Measurements from ENCODE around the gene CFAP68.
"Not testable (repeated sequence)": the region's sequence is repeated elsewhere in the genome, so short reads cannot be mapped to it uniquely, and the experiment has no call there.

The CFAP68 gene

GRCh38 chr11:111860257-111860656 lies 19.1 kb upstream of the CFAP68 start:
- in situ Hi-C loops (cut with MboI; ENCODE audit: low sequenced_read_pairs), result no loop called here

GRCh38 chr11:111870113-111870512 lies 9.2 kb upstream of the CFAP68 start:
- in situ Hi-C loops (cut with MboI; ENCODE audit: low sequenced_read_pairs), result no loop called here

GRCh38 chr11:111870522-111870885 lies 8.8 kb upstream of the CFAP68 start:
- in situ Hi-C loops (cut with MboI; ENCODE audit: low sequenced_read_pairs), result no loop called here

DNA sequence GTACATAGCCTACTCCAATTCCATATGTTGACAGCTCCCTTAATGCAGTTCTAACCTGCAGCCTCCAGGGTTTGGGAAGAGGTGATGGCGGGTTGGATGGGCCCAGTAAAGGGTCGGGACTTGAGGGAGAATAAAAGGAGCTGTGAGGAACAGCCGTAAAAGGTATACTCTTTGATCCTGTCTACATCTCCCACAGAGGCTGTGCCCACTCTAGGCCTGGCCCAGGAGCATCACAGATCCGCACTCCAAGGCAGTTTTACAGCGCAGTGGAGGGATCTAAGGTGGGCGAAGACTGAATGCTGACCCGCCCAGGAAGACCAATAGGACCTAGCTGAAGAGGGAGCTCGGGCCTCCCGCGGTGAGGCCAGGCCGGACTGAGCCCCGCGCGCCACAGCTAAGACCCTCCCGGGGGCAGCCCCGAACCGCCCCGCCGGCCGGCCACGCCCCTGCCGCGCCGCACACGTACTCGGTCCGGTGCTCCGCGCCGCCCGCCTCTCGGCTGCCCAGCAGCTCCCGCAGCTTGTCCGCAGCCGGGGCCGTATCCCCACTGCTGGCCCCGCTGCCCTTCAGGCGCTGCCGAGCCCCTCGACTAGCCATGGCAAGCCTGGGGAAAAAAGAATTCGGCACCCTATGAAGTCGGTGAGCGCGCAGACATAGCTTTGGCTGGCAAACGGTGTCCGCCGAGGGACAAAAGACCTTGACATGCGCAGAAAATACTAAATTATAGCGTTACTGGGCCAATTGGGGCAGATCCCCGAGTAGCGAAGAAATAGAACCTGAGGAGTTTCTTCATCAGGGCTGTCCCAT lies 8.3 kb upstream of the CFAP68 start, which contains the start of gene ALG9:
ALG9 (minus strand) TSS at position 696 of the 807 bp plus-strand sequence; CDS start at position 597, 99 bp downstream.
- in situ Hi-C loops (cut with MboI; ENCODE audit: low sequenced_read_pairs), result no loop called here

GRCh38 chr11:111871693-111872161 lies 7.6 kb upstream of the CFAP68 start:
- in situ Hi-C loops (cut with MboI; ENCODE audit: low sequenced_read_pairs), result no loop called here

GRCh38 chr11:111878385-111878848 lies 924 bp upstream of the CFAP68 start:
- in situ Hi-C loops (cut with MboI; ENCODE audit: low sequenced_read_pairs), result no loop called here

DNA sequence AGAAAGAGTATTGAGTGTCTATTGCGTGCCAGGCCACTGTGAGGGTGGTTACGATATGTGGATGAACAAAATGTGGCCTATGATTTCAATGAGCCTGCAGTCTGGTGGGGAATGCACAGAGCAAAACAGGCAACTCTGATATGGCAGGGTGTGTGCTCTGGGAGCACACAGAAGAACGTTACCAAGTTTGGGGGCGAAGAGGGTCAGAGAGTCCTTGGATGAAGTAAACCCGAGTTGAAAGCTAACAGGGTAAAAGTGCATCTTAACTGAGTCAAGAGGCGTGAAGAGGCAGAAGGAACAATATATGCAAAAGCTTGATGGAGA lies 258 bp downstream of the CFAP68 start:
- in situ Hi-C loops (cut with MboI; ENCODE audit: low sequenced_read_pairs), result no loop called here

DNA sequence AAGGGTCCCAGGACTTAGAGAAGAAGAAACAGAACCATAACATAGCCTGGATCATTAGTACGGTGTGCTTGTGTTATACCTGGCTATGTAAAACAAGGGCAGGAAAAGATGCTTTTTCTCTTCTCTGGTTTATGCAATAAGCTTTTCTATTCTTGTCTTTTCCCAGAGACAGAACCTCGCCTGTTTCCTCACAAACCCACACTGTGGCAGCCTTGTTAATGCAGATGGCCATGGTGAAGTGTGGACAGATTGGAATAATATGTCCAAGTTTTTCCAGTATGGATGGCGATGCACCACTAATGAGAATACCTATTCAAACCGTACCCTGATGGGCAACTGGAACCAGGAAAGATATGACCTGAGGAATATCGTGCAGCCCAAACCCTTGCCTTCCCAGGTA lies 2.9 kb downstream of the CFAP68 start:
- in situ Hi-C loops (cut with MboI; ENCODE audit: low sequenced_read_pairs), result no loop called here

DNA sequence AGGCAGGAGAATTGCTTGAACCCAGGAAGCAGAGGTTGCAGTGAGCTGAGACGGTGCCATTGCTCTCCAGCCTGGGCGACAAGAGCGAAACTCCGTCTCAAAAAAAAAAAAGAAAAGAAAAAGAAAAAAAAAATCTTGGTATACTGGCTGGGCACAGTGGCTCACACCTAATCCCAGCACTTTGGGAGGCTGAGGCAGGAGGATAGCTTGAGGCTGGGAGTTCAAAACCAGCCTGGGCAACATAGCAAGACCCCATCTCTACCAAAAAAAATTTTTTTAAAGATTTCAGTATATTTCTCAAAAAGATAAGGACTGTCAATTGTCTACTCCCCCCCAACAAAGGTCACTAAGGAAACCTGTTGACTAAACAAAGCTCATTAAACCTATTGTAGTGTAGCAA lies 5.7 kb downstream of the CFAP68 start:
- in situ Hi-C loops (cut with MboI; ENCODE audit: low sequenced_read_pairs), result not testable (repeated sequence)

DNA sequence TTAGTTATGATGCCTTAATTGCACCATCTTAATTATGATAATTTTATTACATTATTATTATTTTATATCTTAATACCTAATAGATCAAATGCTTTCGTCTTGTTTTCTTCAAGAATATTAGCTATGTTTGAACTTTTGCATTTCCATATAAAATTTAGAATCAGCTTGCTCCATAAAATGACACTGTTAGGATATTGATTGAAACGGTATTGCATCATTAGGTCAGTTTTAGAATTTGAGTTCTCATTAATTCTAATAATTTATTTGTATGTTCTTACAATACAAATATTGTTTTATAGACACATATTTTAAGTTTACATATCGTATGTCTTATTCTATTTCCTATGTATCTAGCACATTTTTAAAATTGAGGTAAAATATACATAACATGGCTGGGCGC lies 6.7 kb downstream of the CFAP68 start:
- in situ Hi-C loops (cut with MboI; ENCODE audit: low sequenced_read_pairs), result no loop called here

DNA sequence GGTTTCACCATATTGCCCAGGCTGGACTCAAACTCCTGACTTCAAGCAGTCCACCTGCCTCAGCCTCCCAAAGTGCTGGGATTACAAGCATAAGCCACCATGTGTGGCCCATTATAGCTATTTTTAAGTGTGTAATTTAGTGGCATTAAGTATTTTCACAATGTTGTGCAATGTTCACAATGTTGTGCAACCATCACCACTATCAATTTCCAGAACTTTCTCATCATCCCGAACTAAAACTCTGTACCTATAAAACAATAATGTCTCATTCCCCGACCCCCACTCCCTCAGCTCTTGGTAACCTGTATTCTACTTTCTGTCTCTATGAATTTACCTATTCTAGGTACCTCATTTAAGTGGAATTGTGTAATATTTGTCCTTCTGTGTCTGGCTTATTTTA lies 7.5 kb downstream of the CFAP68 start:
- in situ Hi-C loops (cut with MboI; ENCODE audit: low sequenced_read_pairs), result no loop called here

DNA sequence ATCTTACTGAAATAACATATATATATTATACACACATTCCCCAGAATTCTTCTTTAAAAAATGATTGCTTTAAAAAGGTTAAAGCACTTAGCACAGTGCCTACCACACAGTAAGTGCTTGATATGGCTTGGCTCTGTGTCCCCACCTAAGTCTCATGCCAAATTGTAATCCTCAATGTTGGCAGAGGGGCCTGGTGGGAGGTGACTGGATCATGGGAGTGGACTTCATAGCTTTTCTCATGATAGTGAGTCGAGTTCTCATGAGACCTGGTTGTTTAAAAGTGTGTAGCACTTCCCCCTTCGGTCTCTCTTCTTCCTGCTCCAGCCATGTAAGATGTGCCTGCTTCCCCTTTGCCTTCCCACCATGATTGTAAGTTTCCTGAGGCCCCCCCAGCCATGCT lies 26.1 kb downstream of the CFAP68 start:
- in situ Hi-C loops (cut with MboI; ENCODE audit: low sequenced_read_pairs), result no loop called here

DNA sequence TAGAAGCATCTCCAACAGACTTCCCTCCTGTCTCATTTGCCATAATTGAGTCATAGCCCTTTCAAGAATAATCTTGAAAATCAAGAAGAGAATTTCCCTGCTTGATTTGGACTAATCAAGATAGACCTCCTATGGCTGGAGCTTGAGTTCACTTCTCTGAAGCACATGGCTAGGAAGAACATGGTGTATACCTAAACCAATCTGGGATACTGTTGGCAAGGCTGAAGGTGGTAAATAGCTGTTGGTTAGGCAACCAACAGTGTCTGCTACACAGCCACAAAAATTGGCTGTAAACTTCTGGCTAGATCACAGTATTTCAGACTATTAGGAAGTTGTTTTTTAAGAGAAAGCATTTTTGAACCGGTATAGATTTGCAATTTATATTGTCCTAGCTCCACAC lies 27.3 kb downstream of the CFAP68 start:
- in situ Hi-C loops (cut with MboI; ENCODE audit: low sequenced_read_pairs), result no loop called here

GRCh38 chr11:111908639-111909305 lies 29.4 kb downstream of the CFAP68 start:
- in situ Hi-C loops (cut with MboI; ENCODE audit: low sequenced_read_pairs), result no loop called here

- in situ Hi-C loops (cut with MboI; ENCODE audit: low sequenced_read_pairs), result no loop called here
These were observed 30.0 kb downstream of the CFAP68 start for GRCh38 chr11:111909378-111909777.

DNA sequence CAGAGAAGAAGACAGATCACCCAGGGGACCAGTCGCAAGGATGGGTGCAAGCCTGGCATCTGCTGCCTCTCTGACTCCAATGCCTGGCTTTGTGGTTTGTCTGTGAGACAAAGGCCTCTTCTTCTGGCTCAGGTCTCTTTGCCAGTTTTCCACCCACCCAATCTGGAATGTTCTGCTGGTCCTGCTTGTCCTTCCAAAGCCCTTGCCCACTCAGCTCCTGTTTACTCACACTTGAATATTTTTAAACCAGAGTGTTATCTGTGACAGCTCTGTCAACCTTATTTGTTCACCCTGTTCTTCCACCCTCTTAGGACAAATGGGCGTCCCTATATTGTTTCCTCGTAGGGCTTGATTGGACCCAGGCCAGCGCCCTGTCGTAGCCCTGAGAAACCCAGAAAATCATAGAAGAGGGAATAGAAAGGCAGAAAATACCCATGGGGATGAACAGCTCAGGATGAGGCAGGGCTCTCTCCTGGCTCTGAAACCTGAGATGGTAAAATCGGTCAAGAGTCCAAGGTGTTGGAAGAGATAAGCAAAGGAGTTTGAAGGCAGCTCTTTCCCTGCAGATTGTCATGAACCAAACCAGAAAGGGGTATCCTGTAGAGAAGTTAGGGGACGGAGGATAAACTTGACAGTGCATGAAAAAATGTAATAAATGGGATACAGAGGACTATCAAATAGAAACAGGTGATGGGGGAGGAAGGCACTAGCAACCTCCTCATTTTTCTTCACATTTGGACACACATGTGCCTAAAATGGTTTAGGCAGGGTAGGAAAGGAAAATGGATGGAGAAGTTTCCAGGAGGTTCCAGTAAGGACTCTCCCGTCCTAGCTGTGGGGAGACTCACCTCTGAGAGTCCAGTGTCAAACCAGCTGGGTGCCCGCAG lies 31.6 kb downstream of the CFAP68 start:
- in situ Hi-C loops (cut with MboI; ENCODE audit: low sequenced_read_pairs), result no loop called here

- in situ Hi-C loops (cut with MboI; ENCODE audit: low sequenced_read_pairs), result no loop called here
These were observed 32.4 kb downstream of the CFAP68 start, which contains the start of gene CRYAB for GRCh38 chr11:111911563-111912401. Gene CRYAB, minus strand, starts transcription at chr11:111911770. Its CDS starts 46 bp downstream, at chr11:111911724.

GRCh38 chr11:111912535-111912934 lies 33.2 kb downstream of the CFAP68 start, which contains the start of gene HSPB2:
Gene HSPB2, plus strand, starts transcription at chr11:111912734. Its CDS starts 96 bp downstream, at chr11:111912830.
- in situ Hi-C loops (cut with MboI; ENCODE audit: low sequenced_read_pairs), result no loop called here

GRCh38 chr11:111913031-111913861 lies 33.9 kb downstream of the CFAP68 start:
- in situ Hi-C loops (cut with MboI; ENCODE audit: low sequenced_read_pairs), result no loop called here

All from HL-60/S4 treated with retinoic acid at 250 ng/mL for 4 days and 3 days (cell line).